Measurements from ENCODE around the gene RTP4.

DNA sequence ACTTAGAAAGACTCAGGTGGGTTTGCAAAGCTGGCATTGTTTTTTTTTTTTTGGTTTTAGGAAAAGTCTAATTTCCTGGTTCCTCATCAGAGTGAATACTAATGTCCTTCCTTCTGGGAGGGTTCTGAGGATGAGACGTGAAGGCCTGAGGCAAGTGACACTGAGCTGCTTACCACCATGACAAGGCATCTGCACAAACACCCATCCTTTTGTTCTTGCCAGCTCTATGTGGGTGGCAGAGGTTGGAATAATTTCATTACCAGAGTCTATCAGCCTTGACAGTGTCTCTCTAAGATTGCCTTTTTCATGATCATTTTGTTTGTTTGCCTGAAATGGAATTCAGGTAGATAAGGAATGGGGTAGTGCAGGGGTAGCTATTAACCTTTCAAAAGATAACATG lies 17.1 kb downstream of the RTP4 start:
- TF ChIP-seq, protein P1, sequence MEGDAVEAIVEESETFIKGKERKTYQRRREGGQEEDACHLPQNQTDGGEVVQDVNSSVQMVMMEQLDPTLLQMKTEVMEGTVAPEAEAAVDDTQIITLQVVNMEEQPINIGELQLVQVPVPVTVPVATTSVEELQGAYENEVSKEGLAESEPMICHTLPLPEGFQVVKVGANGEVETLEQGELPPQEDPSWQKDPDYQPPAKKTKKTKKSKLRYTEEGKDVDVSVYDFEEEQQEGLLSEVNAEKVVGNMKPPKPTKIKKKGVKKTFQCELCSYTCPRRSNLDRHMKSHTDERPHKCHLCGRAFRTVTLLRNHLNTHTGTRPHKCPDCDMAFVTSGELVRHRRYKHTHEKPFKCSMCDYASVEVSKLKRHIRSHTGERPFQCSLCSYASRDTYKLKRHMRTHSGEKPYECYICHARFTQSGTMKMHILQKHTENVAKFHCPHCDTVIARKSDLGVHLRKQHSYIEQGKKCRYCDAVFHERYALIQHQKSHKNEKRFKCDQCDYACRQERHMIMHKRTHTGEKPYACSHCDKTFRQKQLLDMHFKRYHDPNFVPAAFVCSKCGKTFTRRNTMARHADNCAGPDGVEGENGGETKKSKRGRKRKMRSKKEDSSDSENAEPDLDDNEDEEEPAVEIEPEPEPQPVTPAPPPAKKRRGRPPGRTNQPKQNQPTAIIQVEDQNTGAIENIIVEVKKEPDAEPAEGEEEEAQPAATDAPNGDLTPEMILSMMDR (IDR thresholded peaks at IDR 0.05) = no peak
- TF ChIP-seq, protein P2, sequence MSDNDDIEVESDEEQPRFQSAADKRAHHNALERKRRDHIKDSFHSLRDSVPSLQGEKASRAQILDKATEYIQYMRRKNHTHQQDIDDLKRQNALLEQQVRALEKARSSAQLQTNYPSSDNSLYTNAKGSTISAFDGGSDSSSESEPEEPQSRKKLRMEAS (IDR thresholded peaks at IDR 0.05) = no peak
- no peak for TF ChIP-seq CBX8 (IDR thresholded peaks at IDR 0.05)
- no peak for TF ChIP-seq GATA3 (IDR thresholded peaks at IDR 0.05; ENCODE audit: borderline replicate concordance)
- no peak for TF ChIP-seq PHF8 (IDR thresholded peaks at IDR 0.05; ENCODE audit: borderline replicate concordance, low read depth)
- TF ChIP-seq, protein P3, sequence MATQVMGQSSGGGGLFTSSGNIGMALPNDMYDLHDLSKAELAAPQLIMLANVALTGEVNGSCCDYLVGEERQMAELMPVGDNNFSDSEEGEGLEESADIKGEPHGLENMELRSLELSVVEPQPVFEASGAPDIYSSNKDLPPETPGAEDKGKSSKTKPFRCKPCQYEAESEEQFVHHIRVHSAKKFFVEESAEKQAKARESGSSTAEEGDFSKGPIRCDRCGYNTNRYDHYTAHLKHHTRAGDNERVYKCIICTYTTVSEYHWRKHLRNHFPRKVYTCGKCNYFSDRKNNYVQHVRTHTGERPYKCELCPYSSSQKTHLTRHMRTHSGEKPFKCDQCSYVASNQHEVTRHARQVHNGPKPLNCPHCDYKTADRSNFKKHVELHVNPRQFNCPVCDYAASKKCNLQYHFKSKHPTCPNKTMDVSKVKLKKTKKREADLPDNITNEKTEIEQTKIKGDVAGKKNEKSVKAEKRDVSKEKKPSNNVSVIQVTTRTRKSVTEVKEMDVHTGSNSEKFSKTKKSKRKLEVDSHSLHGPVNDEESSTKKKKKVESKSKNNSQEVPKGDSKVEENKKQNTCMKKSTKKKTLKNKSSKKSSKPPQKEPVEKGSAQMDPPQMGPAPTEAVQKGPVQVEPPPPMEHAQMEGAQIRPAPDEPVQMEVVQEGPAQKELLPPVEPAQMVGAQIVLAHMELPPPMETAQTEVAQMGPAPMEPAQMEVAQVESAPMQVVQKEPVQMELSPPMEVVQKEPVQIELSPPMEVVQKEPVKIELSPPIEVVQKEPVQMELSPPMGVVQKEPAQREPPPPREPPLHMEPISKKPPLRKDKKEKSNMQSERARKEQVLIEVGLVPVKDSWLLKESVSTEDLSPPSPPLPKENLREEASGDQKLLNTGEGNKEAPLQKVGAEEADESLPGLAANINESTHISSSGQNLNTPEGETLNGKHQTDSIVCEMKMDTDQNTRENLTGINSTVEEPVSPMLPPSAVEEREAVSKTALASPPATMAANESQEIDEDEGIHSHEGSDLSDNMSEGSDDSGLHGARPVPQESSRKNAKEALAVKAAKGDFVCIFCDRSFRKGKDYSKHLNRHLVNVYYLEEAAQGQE (IDR thresholded peaks at IDR 0.05) = no peak
- no peak for TF ChIP-seq ZSCAN20 (CRISPR knock-in tag; IDR thresholded peaks at IDR 0.05)
- TF ChIP-seq, protein P4, sequence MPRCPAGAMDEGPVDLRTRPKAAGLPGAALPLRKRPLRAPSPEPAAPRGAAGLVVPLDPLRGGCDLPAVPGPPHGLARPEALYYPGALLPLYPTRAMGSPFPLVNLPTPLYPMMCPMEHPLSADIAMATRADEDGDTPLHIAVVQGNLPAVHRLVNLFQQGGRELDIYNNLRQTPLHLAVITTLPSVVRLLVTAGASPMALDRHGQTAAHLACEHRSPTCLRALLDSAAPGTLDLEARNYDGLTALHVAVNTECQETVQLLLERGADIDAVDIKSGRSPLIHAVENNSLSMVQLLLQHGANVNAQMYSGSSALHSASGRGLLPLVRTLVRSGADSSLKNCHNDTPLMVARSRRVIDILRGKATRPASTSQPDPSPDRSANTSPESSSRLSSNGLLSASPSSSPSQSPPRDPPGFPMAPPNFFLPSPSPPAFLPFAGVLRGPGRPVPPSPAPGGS (IDR thresholded peaks at IDR 0.05) = no peak
- no peak for TF ChIP-seq CHD2 (IDR thresholded peaks at IDR 0.05; ENCODE audit: low read length, partially characterized antibody)
- TF ChIP-seq RAD21 (conservative IDR thresholded peaks at IDR 0.05 in 1 of 2, IDR thresholded peaks at IDR 0.05 in 1 of 2) = no peak
- no peak for TF ChIP-seq POLR2A (IDR thresholded peaks at IDR 0.05; ENCODE audit: low read length)
- TF ChIP-seq EHMT2 (IDR thresholded peaks at IDR 0.05; ENCODE audit: low read depth) = no peak
- no peak for TF ChIP-seq CEBPB (IDR thresholded peaks at IDR 0.05)

All from A549 (cell line).